ENCODE data around the gene RMND1.

DNA sequence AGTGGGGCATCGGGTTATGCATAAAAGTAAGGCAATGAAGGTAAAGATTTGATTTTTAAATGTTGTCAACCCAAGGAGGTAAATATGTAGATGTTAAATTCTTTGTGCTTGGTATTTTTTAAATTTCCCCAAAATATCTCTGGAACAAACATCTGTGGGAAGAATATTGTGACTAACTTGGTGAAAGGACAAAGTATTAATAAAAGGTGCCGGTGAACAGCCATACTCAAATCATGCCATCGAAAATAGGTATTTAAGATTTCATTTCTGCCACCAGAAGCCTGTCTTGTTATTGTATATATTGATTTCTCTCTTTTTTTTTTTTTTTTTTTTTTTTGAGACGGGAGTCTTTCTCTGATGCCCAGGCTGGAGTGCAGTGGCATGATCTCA is 48.0 kb downstream of the RMND1 start:
- TF ChIP-seq, protein P1, sequence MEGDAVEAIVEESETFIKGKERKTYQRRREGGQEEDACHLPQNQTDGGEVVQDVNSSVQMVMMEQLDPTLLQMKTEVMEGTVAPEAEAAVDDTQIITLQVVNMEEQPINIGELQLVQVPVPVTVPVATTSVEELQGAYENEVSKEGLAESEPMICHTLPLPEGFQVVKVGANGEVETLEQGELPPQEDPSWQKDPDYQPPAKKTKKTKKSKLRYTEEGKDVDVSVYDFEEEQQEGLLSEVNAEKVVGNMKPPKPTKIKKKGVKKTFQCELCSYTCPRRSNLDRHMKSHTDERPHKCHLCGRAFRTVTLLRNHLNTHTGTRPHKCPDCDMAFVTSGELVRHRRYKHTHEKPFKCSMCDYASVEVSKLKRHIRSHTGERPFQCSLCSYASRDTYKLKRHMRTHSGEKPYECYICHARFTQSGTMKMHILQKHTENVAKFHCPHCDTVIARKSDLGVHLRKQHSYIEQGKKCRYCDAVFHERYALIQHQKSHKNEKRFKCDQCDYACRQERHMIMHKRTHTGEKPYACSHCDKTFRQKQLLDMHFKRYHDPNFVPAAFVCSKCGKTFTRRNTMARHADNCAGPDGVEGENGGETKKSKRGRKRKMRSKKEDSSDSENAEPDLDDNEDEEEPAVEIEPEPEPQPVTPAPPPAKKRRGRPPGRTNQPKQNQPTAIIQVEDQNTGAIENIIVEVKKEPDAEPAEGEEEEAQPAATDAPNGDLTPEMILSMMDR (conservative IDR thresholded peaks at IDR 0.05): no peak
- no peak for TF ChIP-seq EZH2 (IDR thresholded peaks at IDR 0.05; ENCODE audit: low read depth)

Measured in PC-9 (cell line).